Measurements from ENCODE around the gene STK38L.
"Not testable (repeated sequence)": the region's sequence is repeated elsewhere in the genome, so short reads cannot be mapped to it uniquely, and the experiment has no call there.

The STK38L gene

GRCh38 chr12:27229367-27229766 lies 14.7 kb upstream of the STK38L start:
- DNase-seq, result no peak

- not testable (repeated sequence) for DNase-seq
Observed at GRCh38 chr12:27231374-27231773, 12.7 kb upstream of the STK38L start.

GRCh38 chr12:27233814-27234213 lies 10.3 kb upstream of the STK38L start:
- DNase-seq, result no peak

GRCh38 chr12:27236498-27236897 lies 7.6 kb upstream of the STK38L start:
- peak in 1 of 2 experiments; percentile 6 for DNase-seq

- DNase-seq, result no peak
Observed at GRCh38 chr12:27237790-27238771, 6.0 kb upstream of the STK38L start.

GRCh38 chr12:27243006-27243405 lies 1.1 kb upstream of the STK38L start:
- no peak for DNase-seq

GRCh38 chr12:27244689-27245488 lies 803 bp downstream of the STK38L start:
- DNase-seq, result peak in 1 of 2 experiments; percentile 45

GRCh38 chr12:27246141-27246540 lies 2.1 kb downstream of the STK38L start:
- DNase-seq, result no peak

- no peak for DNase-seq
Observed at GRCh38 chr12:27246774-27247173, 2.7 kb downstream of the STK38L start.

GRCh38 chr12:27252934-27253333 lies 8.8 kb downstream of the STK38L start:
- peak; percentile 23 to 69 for DNase-seq

GRCh38 chr12:27253347-27253746 lies 9.3 kb downstream of the STK38L start:
- DNase-seq, result peak in 1 of 2 experiments; percentile 11

GRCh38 chr12:27255806-27256205 lies 11.7 kb downstream of the STK38L start:
- no peak for DNase-seq

- DNase-seq, result no peak
Observed at GRCh38 chr12:27257104-27257843, 13.2 kb downstream of the STK38L start.

GRCh38 chr12:27260746-27261145 lies 16.7 kb downstream of the STK38L start:
- no peak for DNase-seq

GRCh38 chr12:27261866-27262265 lies 17.8 kb downstream of the STK38L start:
- DNase-seq, result no peak

GRCh38 chr12:27270148-27270547 lies 26.1 kb downstream of the STK38L start:
- no peak for DNase-seq

GRCh38 chr12:27271206-27271605 lies 27.1 kb downstream of the STK38L start:
- no peak for DNase-seq

- no peak for DNase-seq
Observed at GRCh38 chr12:27272373-27273028, 28.4 kb downstream of the STK38L start.

- DNase-seq, result no peak
Observed at GRCh38 chr12:27273114-27273513, 29.0 kb downstream of the STK38L start.

GRCh38 chr12:27274706-27275105 lies 30.6 kb downstream of the STK38L start:
- DNase-seq, result no peak

- no peak for DNase-seq
Observed at GRCh38 chr12:27276275-27276674, 32.2 kb downstream of the STK38L start.

GRCh38 chr12:27277846-27278260 lies 33.8 kb downstream of the STK38L start:
- DNase-seq, result no peak
